Measurements from ENCODE around the gene HOXA5. TPM values are rescaled to one million over a fixed set of nuclear protein-coding genes. Genes with fewer than 3 reads are reported as not detected.

HOXA5 gene
- total and polyA plus RNA-seq, 2 of the 8 experiments (the other 6 are each of a cell fraction or from before 2014, with no cell fraction given): not detected

- Histone ChIP-seq H3K27ac (ENCODE audit: low read depth, low read length) (no peak overlapping the region), H2AFZ (ENCODE audit: low read length) (no peak overlapping the region), H3K36me3 (ENCODE audit: control insufficient read depth in 2 of 4, insufficient read depth in 4 of 4, low read length in 3 of 4) (peaks cover 0 to 18% (median 0%) of the 10 kb centered on the region in 4 experiments; a peak in 1 of 8 replicates), H4K20me1 (replicated peaks in 1 of 2; ENCODE audit: control insufficient read depth in 1 of 2, insufficient read depth in 2 of 2, low read length in 2 of 2) (peaks cover 27 to 55% of the 10 kb centered on the region in 2 experiments), H3K9ac (replicated peaks in 1 of 4; ENCODE audit: extremely low read depth in 1 of 4, low read depth in 3 of 4, low read length in 3 of 4) (no peak overlapping the region), H4K5ac (ENCODE audit: insufficient read length, low read depth, low read length) (no peak overlapping the region), H3K18ac (ENCODE audit: extremely low read depth, low read length) (no peak overlapping the region), H2BK120ac (replicated peaks; ENCODE audit: low read depth, low read length) (no peak overlapping the region), H2BK15ac (ENCODE audit: low read length) (no peak overlapping the region), H2AK5ac (ENCODE audit: low read depth, low read length) (no peak overlapping the region), H2BK12ac (ENCODE audit: low read depth, low read length) (no peak overlapping the region), H3K23me2 (ENCODE audit: low read depth, low read length) (peaks cover 2% of the 10 kb centered on the region; the same call in 1 of the 2 replicates), H4K8ac (ENCODE audit: extremely low read depth, insufficient read depth, low read length) (no peak overlapping the region), H3K9me3 (ENCODE audit: insufficient read depth in 2 of 2, low read depth in 1 of 2, low read length in 1 of 2) (peaks cover 0 to 10% of the 10 kb centered on the region in 2 experiments; a peak in 1 of 4 replicates), H2BK20ac (ENCODE audit: low read length) (no peak overlapping the region), H3K79me1 (ENCODE audit: low read depth, low read length) (no peaks in the 10 kb centered on the region), H3K4me1 (replicated peaks in 1 of 4; ENCODE audit: control insufficient read depth in 3 of 4, insufficient read depth in 4 of 4, low read length in 3 of 4) (peaks cover 0 to 2% (median under 1%) of the 10 kb centered on the region in 4 experiments; a peak in 3 of 7 replicates), H2BK5ac (ENCODE audit: low read depth, low read length) (no peak overlapping the region), H3K4me3 (ENCODE audit: extremely low read depth in 1 of 4, insufficient read depth in 2 of 4, low read depth in 3 of 4, low read length in 4 of 4) (no peak overlapping the region), H3K4me2 (ENCODE audit: insufficient read depth in 1 of 2, low read depth in 2 of 2, low read length in 2 of 2) (no peak overlapping the region), H3K23ac (ENCODE audit: insufficient read length) (no peak overlapping the region), H3K79me2 (ENCODE audit: control insufficient read depth in 1 of 2, insufficient read depth in 2 of 2, low read length in 2 of 2) (no peaks in the 10 kb centered on the region), H3K14ac (ENCODE audit: insufficient read length) (no peak overlapping the region), H4K91ac (replicated peaks; ENCODE audit: insufficient read length, low read length) (no peak overlapping the region), H3K56ac (replicated peaks; ENCODE audit: insufficient read length, low read depth, low read length) (no peak overlapping the region), H3K27me3 (replicated peaks in 1 of 4; ENCODE audit: control insufficient read depth in 3 of 4, extremely low read depth in 1 of 4, insufficient read depth in 3 of 4, low read length in 3 of 4) (peaks cover 98 to 100% (median 100%) of the 10 kb centered on the region in 4 experiments), H3K4ac (replicated peaks; ENCODE audit: insufficient read length, low read depth, low read length) (no peak overlapping the region)
- ChIA-PET POLR2A (ENCODE audit: partially characterized antibody) (no interaction called here), CTCF (ENCODE audit: partially characterized antibody) (interaction anchor here (0.6 to 4.2 kb wide), 4 partner anchors 11 to 212 kb away, joined by 3 to 33 read pairs (median 5); partner anchors contain the start of gene HOXA5)
- TF ChIP-seq SIN3A (conservative IDR thresholded peaks at IDR 0.05 in 1 of 2, IDR thresholded peaks at IDR 0.05 in 1 of 2; ENCODE audit: low read depth in 1 of 2, low read length in 2 of 2) (no peak), RNF2 (IDR thresholded peaks at IDR 0.05; ENCODE audit: borderline replicate concordance, low read depth, low read length, missing control alignments, poor library complexity, severe bottlenecking) (peak; percentile 44)
- FAIRE-seq (no peak), DNase-seq (ENCODE audit: low read depth in 1 of 2, low spot score in 2 of 2) (peak in 1 of 2 experiments; percentile 48)
- 29% methylated on average over 10 of the region's 10 CpGs; no CpG with 5 or more reads in 1 of the 2 experiments for WGBS, 2 experiments (ENCODE audit: extremely low coverage in 1 of 2, insufficient coverage in 1 of 2, insufficient read length in 1 of 2, insufficient replicate concordance in 2 of 2, low coverage in 1 of 2, low lambda C conversion rate in 2 of 2, missing lambda C conversion rate in 1 of 2)
These were observed 10.9 kb upstream of the HOXA5 start for GRCh38 chr7:27154369-27154768.
